SK-N-SH (cell line): ENCODE measurements around the gene DSCAML1. TPM values are rescaled to one million over a fixed set of nuclear protein-coding genes. Genes with fewer than 3 reads are reported as not detected.

Experiments
- CTCF ChIA-PET: fragments of 300-600, 350-600 bp; formaldehyde crosslinking; extraction: SDS; loops from one replicate; lab custom pipeline; 2021; lab: Yijun Ruan, JAX
- POLR2A ChIA-PET: fragments of 350-600 bp; sonication (Branson Sonifier 250); formaldehyde crosslinking; extraction: SDS; loops from one replicate; lab custom pipeline; 2020; ENCODE audit warnings: antibody characterized with exemption, inconsistent platforms; lab: Yijun Ruan, JAX
- DNase-seq: peaks from one replicate; pipeline ENCODE4 v3.0.0; 2012
- H2AFZ ChIP-seq: fragments of 200-600 bp; sonication (generic); 2 replicates; pipeline ENCODE4 v1.8.1; 2016; ENCODE audit warnings: antibody characterized with exemption, mild to moderate bottlenecking, low read depth
- H3F3A ChIP-seq: fragments of 200-600 bp; sonication (generic); replicated peaks from 2 replicates; pipeline ENCODE3; 2016; ENCODE audit warnings: antibody characterized with exemption, mild to moderate bottlenecking; ENCODE audit not compliant: insufficient read depth
- H3K27ac ChIP-seq, 2 experiments: fragments of 200-500 bp in 1 of 2; fragments of 200-600 bp in 1 of 2; sonication (Bioruptor generic) in 1 of 2; sonication (generic), shearing (Covaris generic) in 1 of 2; 2 replicates each; pipeline versions ENCODE4 v1.5.1 to v1.6.1; 2014 to 2016; ENCODE audit warnings: low read depth in 2 of 2, inconsistent platforms in 1 of 2, low read length in 1 of 2, mild to moderate bottlenecking in 1 of 2, mixed read lengths in 1 of 2
- H3K27me3 ChIP-seq: fragments of 200-600 bp; sonication (generic), shearing (Covaris generic); 2 replicates; pipeline ENCODE4 v1.6.1; 2016; ENCODE audit warnings: mixed run types; ENCODE audit not compliant: insufficient read depth
- H3K36me3 ChIP-seq, 2 experiments: fragments of 200-500 bp in 1 of 2; fragments of 200-600 bp in 1 of 2; sonication (Bioruptor generic) in 1 of 2; sonication (generic) in 1 of 2; replicated peaks in 1 of 2; 2 replicates each; pipeline versions ENCODE3 to v1.5.1; 2014 to 2016; ENCODE audit warnings: low read length in 1 of 2, mild to moderate bottlenecking in 1 of 2; ENCODE audit not compliant: insufficient read depth in 2 of 2, control insufficient read depth in 1 of 2
- H3K4me1 ChIP-seq, 2 experiments: fragments of 200-500 bp in 1 of 2; fragments of 200-600 bp in 1 of 2; sonication (Bioruptor generic) in 1 of 2; sonication (generic), shearing (Covaris generic) in 1 of 2; 2 replicates each; pipeline versions ENCODE4 v1.5.1 to v1.6.1; 2014 to 2016; ENCODE audit warnings: low read depth in 1 of 2, low read length in 1 of 2, mixed run types in 1 of 2; ENCODE audit not compliant: insufficient read depth in 2 of 2, control insufficient read depth in 1 of 2
- H3K4me2 ChIP-seq: fragments of 200-600 bp; sonication (generic), shearing (Covaris generic); 2 replicates; pipeline ENCODE4 v1.6.1; 2017; ENCODE audit warnings: mixed run types
- H3K4me3 ChIP-seq, 2 experiments: fragments of 200-500 bp in 1 of 2; fragments of 200-600 bp in 1 of 2; sonication (Bioruptor generic) in 1 of 2; sonication (generic), shearing (Covaris generic) in 1 of 2; 2 replicates each; pipeline versions ENCODE4 v1.5.1 to v1.8.1; 2014 to 2016; ENCODE audit warnings: low read depth in 2 of 2, inconsistent platforms in 1 of 2, low read length in 1 of 2, mild to moderate bottlenecking in 1 of 2, mixed read lengths in 1 of 2, moderate library complexity in 1 of 2
- H3K79me2 ChIP-seq: fragments of 200-600 bp; sonication (generic); 2 replicates; pipeline ENCODE4 v1.8.1; 2017; ENCODE audit warnings: mild to moderate bottlenecking; ENCODE audit not compliant: insufficient read depth
- H3K9ac ChIP-seq: fragments of 200-600 bp; sonication (generic); 2 replicates; pipeline ENCODE4 v1.6.1; 2017; ENCODE audit warnings: mixed run types
- H3K9me2 ChIP-seq: fragments of 200-600 bp; sonication (generic); 2 replicates; pipeline ENCODE4 v1.6.1; 2017; ENCODE audit warnings: mixed run types
- H3K9me3 ChIP-seq: fragments of 200-600 bp; sonication (generic); 2 replicates; pipeline ENCODE4 v1.6.1; 2017; ENCODE audit warnings: mixed run types, mild to moderate bottlenecking, moderate library complexity
- H4K20me1 ChIP-seq: fragments of 200-600 bp; sonication (generic); 2 replicates; pipeline ENCODE4 v1.6.1; 2017; ENCODE audit warnings: mild to moderate bottlenecking, mixed run types; ENCODE audit not compliant: insufficient read depth
- CHD2 ChIP-seq: fragments of 150-350 bp; IDR thresholded peaks from 2 replicates; pipeline ENCODE4 v1.6.1; 2018; ENCODE audit warnings: low read length; ENCODE audit not compliant: partially characterized antibody
- EP300 ChIP-seq, 2 experiments: IDR thresholded peaks; 2 replicates each; pipeline versions ENCODE4 v1.4.0 to v1.6.1; 2012; ENCODE audit warnings: borderline replicate concordance in 1 of 2, low read depth in 1 of 2, low read length in 1 of 2
- EZH2phosphoT487 ChIP-seq: fragments of 200-600 bp; sonication (generic); IDR thresholded peaks from 2 replicates; pipeline ENCODE4 v1.6.1; 2017; ENCODE audit warnings: low read depth, mixed run types, mild to moderate bottlenecking, antibody characterized with exemption, moderate library complexity, borderline replicate concordance
- FOSL2 ChIP-seq: IDR thresholded peaks from 2 replicates; pipeline ENCODE4 v1.4.0; 2012; ENCODE audit warnings: low read depth, mild to moderate bottlenecking, moderate library complexity, borderline replicate concordance
- GABPA ChIP-seq: IDR thresholded peaks from 2 replicates; pipeline ENCODE4 v1.4.0; 2012; ENCODE audit warnings: low read depth, mild to moderate bottlenecking
- IRF3 ChIP-seq: fragments of 150-350 bp; IDR thresholded peaks from 2 replicates; pipeline ENCODE4 v1.6.1; 2016; ENCODE audit warnings: mild to moderate bottlenecking, low read depth, low read length
- MEF2A ChIP-seq: IDR thresholded peaks from 2 replicates; pipeline ENCODE4 v1.4.0; 2012; ENCODE audit warnings: low read depth, borderline replicate concordance
- RAD21 ChIP-seq: IDR thresholded peaks from 2 replicates; pipeline ENCODE4 v1.6.1; 2012; ENCODE audit warnings: mild to moderate bottlenecking, low read length
- RCOR1 ChIP-seq: fragments of 150-350 bp; IDR thresholded peaks from 2 replicates; pipeline ENCODE4 v1.6.1; 2017; ENCODE audit warnings: antibody characterized with exemption, low read length
- RFX5 ChIP-seq: IDR thresholded peaks from 2 replicates; pipeline ENCODE4 v1.6.1; 2012; ENCODE audit warnings: mild to moderate bottlenecking, improper control_type of control experiment, low read length
- RXRA ChIP-seq: IDR thresholded peaks from 2 replicates; pipeline ENCODE4 v1.4.0; 2012; ENCODE audit warnings: low read depth, mild to moderate bottlenecking, borderline replicate concordance
- TEAD4 ChIP-seq: IDR thresholded peaks from 2 replicates; pipeline ENCODE4 v1.4.0; 2012; ENCODE audit warnings: mild to moderate bottlenecking, borderline replicate concordance; ENCODE audit not compliant: insufficient read depth
- ZBTB33 ChIP-seq: IDR thresholded peaks from 2 replicates; pipeline ENCODE4 v1.4.0; 2012; ENCODE audit warnings: low read depth, borderline replicate concordance
- WGBS: methylation state at CpG from one replicate; pipeline ENCODE4 v1.1.6; 2017; ENCODE audit warnings: low lambda C conversion rate; 5-methylcytosine and 5-hydroxymethylcytosine counted together
- polyA plus RNA-seq, 3 experiments: library from polyadenylated mRNA; depleted of rRNA; stranded (reverse); fragments of >200 nt; gene quantifications; 2 replicates each; pipeline ENCODE4 v1.2.3, GENCODE V29; 2012
- TF ChIP-seq, protein P1 (sequence below): IDR thresholded peaks from 2 replicates; pipeline ENCODE4 v1.4.0; 2012; ENCODE audit warnings: low read depth
- TF ChIP-seq, protein P2 (sequence below): fragments of 150-350 bp; IDR thresholded peaks from 2 replicates; pipeline ENCODE4 v1.6.1; 2017; ENCODE audit warnings: antibody characterized with exemption, low read length, low read depth, borderline replicate concordance
- TF ChIP-seq, protein P3 (sequence below): fragments of 200-600 bp; sonication (generic); IDR thresholded peaks from 2 replicates; pipeline ENCODE4 v1.6.1; 2017; ENCODE audit warnings: antibody characterized with exemption, mild to moderate bottlenecking, moderate library complexity
- TF ChIP-seq, protein P4 (sequence below): IDR thresholded peaks from 2 replicates; pipeline ENCODE4; 2012
- TF ChIP-seq, protein P5 (sequence below): IDR thresholded peaks from 2 replicates; pipeline ENCODE4 v1.4.0; 2012; ENCODE audit warnings: low read depth, borderline replicate concordance

The DSCAML1 gene
- polyA plus RNA-seq, 1 of the 3 experiments (the other 2 are of a cell fraction), result not detected

DNA sequence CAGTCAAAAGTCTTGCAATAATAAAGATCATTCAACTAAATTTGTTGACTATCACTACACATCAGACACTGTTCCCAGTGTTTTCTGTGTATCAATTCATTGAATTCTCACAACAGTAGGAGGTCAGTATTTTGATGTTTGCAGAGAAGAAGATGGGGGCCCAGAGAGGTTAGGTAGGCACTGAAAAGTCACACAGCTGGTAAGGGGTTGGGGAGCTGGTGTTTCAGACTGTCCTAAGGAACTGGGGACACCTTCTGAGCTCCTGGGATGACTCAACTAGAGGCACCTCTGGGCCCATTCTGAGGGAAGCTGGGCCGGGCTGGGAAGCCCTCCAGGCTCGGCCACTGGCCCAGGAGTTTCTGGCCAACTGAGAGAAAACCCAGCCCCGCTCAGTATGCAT lies 180.0 kb downstream of the DSCAML1 start:
- peaks cover 4% of the 10 kb centered on the region; the same call in 1 of the 2 replicates for H3K9me3 ChIP-seq
- H3K27ac ChIP-seq, result no peak overlapping the region
- 42% methylated on average over 3 of the region's 3 CpGs for WGBS
- H2AFZ ChIP-seq, result no peak overlapping the region
- no peaks in the 10 kb centered on the region for H3F3A ChIP-seq
- H4K20me1 ChIP-seq, result no peaks in the 10 kb centered on the region
- no peaks in the 10 kb centered on the region for H3K9me2 ChIP-seq
- H3K36me3 ChIP-seq, result no peaks in the 10 kb centered on the region
- H3K4me2 ChIP-seq, result no peak overlapping the region
- H3K79me2 ChIP-seq, result no peaks in the 10 kb centered on the region
- peaks cover 0 to 8% of the 10 kb centered on the region in 2 experiments; a peak in 1 of 4 replicates for H3K4me1 ChIP-seq
- ChIA-PET POLR2A (no interaction called here), CTCF (interaction anchor here (1.2 to 2.4 kb wide), 5 partner anchors 11 to 191 kb away, joined by 3 to 13 read pairs (median 7); no protein-coding TSS in a partner anchor)
- TF ChIP-seq RFX5, result no peak
- TF ChIP-seq, protein P1, sequence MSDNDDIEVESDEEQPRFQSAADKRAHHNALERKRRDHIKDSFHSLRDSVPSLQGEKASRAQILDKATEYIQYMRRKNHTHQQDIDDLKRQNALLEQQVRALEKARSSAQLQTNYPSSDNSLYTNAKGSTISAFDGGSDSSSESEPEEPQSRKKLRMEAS, result no peak
- TF ChIP-seq GABPA, result no peak
- TF ChIP-seq, protein P2, sequence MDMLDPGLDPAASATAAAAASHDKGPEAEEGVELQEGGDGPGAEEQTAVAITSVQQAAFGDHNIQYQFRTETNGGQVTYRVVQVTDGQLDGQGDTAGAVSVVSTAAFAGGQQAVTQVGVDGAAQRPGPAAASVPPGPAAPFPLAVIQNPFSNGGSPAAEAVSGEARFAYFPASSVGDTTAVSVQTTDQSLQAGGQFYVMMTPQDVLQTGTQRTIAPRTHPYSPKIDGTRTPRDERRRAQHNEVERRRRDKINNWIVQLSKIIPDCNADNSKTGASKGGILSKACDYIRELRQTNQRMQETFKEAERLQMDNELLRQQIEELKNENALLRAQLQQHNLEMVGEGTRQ, result no peak
- H3K4me3 ChIP-seq, result no peak overlapping the region
- DNase-seq, result no peak
- H3K9ac ChIP-seq, result no peak overlapping the region
- H3K27me3 ChIP-seq, result no peaks in the 10 kb centered on the region

DNA sequence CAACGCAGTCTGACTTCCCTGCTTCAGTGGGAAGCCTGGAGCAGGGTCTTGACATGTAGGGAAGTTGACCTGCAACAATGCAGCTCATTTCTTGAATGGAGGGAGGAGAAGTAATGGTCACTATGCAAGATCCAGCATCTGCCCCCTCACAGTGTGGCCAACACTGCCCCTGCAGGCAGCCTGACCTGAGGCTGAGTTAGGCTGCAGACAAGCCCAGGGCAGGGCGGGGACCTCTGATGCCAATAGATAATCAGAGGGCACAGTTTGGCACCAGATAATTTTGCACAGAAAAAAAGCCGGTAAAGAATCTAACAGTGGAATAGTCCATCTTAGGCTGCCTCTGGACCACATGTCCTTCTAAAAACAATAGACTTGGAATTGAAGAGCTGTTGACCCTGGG lies 182.3 kb downstream of the DSCAML1 start:
- no peak for DNase-seq
- no peak overlapping the region for H3K4me2 ChIP-seq
- no peak overlapping the region for H2AFZ ChIP-seq
- CTCF ChIA-PET, result interaction anchor here (0.8 to 2.2 kb wide), 3 partner anchors 189 to 490 kb away, joined by 3 to 9 read pairs (median 3); no protein-coding TSS in a partner anchor
- no peaks in the 10 kb centered on the region for H3K79me2 ChIP-seq
- peaks cover 0 to 8% of the 10 kb centered on the region in 2 experiments; a peak in 1 of 4 replicates for H3K4me1 ChIP-seq
- H3K27me3 ChIP-seq, result no peaks in the 10 kb centered on the region
- no peaks in the 10 kb centered on the region for H3K36me3 ChIP-seq
- no peak overlapping the region for H3K9ac ChIP-seq
- no peak overlapping the region for H3K27ac ChIP-seq
- H4K20me1 ChIP-seq, result no peaks in the 10 kb centered on the region
- no peaks in the 10 kb centered on the region for H3K9me3 ChIP-seq
- POLR2A ChIA-PET, result no interaction called here
- WGBS, result 46% methylated on average over 3 of the region's 3 CpGs
- no peak overlapping the region for H3K4me3 ChIP-seq
- H3F3A ChIP-seq, result no peaks in the 10 kb centered on the region
- no peaks in the 10 kb centered on the region for H3K9me2 ChIP-seq
- TF ChIP-seq MEF2A (no peak), FOSL2 (no peak), RCOR1 (no peak), CHD2 (no peak), EZH2phosphoT487 (no peak), EP300 (IDR thresholded peaks at IDR 0.05; ENCODE audit: borderline replicate concordance in 1 of 2, low read depth in 1 of 2, low read length in 1 of 2) (no peak), RAD21 (no peak), IRF3 (no peak), RXRA (no peak), TEAD4 (no peak), ZBTB33 (no peak)
- TF ChIP-seq, protein P3, sequence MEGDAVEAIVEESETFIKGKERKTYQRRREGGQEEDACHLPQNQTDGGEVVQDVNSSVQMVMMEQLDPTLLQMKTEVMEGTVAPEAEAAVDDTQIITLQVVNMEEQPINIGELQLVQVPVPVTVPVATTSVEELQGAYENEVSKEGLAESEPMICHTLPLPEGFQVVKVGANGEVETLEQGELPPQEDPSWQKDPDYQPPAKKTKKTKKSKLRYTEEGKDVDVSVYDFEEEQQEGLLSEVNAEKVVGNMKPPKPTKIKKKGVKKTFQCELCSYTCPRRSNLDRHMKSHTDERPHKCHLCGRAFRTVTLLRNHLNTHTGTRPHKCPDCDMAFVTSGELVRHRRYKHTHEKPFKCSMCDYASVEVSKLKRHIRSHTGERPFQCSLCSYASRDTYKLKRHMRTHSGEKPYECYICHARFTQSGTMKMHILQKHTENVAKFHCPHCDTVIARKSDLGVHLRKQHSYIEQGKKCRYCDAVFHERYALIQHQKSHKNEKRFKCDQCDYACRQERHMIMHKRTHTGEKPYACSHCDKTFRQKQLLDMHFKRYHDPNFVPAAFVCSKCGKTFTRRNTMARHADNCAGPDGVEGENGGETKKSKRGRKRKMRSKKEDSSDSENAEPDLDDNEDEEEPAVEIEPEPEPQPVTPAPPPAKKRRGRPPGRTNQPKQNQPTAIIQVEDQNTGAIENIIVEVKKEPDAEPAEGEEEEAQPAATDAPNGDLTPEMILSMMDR, result no peak
- TF ChIP-seq, protein P1, result no peak
- TF ChIP-seq, protein P4, sequence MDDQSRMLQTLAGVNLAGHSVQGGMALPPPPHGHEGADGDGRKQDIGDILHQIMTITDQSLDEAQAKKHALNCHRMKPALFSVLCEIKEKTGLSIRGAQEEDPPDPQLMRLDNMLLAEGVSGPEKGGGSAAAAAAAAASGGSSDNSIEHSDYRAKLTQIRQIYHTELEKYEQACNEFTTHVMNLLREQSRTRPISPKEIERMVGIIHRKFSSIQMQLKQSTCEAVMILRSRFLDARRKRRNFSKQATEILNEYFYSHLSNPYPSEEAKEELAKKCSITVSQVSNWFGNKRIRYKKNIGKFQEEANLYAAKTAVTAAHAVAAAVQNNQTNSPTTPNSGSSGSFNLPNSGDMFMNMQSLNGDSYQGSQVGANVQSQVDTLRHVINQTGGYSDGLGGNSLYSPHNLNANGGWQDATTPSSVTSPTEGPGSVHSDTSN, result no peak
- TF ChIP-seq, protein P5, sequence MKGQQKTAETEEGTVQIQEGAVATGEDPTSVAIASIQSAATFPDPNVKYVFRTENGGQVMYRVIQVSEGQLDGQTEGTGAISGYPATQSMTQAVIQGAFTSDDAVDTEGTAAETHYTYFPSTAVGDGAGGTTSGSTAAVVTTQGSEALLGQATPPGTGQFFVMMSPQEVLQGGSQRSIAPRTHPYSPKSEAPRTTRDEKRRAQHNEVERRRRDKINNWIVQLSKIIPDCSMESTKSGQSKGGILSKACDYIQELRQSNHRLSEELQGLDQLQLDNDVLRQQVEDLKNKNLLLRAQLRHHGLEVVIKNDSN, result no peak
